ENCODE data around the gene ELOB. TPM values are rescaled to one million over a fixed set of nuclear protein-coding genes. Genes with fewer than 3 reads are reported as not detected.

Gene ELOB
- total RNA-seq, 1 donor from 2014 or later = 117 TPM

GRCh38 chr16:2811703-2812471 lies 34.8 kb upstream of the ELOB start:
- DNase-seq (ENCODE audit: low spot score) (no peak), ATAC-seq (no peak)

- no peak for DNase-seq (ENCODE audit: low spot score)
Measured at GRCh38 chr16:2810651-2811050, 33.6 kb upstream of the ELOB start.

GRCh38 chr16:2809149-2809760 lies 32.2 kb upstream of the ELOB start:
- DNase-seq (ENCODE audit: low spot score) (no peak), ATAC-seq (no peak)

More at GRCh38 chr16:2810651-2811050, 33.6 kb upstream of the ELOB start:
- ATAC-seq = no peak

- DNase-seq (ENCODE audit: low spot score) (no peak), ATAC-seq (no peak)
Measured at GRCh38 chr16:2808181-2808580, 31.1 kb upstream of the ELOB start.

GRCh38 chr16:2806286-2806685 lies 29.2 kb upstream of the ELOB start:
- DNase-seq (ENCODE audit: low spot score) (no peak), ATAC-seq (no peak)

- ATAC-seq (no peak), DNase-seq (ENCODE audit: low spot score) (no peak)
Measured at GRCh38 chr16:2804728-2805127, 27.6 kb upstream of the ELOB start.

GRCh38 chr16:2803545-2804195 lies 26.6 kb upstream of the ELOB start:
- DNase-seq (ENCODE audit: low spot score) = no peak

GRCh38 chr16:2799859-2800226 lies 22.8 kb upstream of the ELOB start:
- ATAC-seq = no peak
- DNase-seq (ENCODE audit: low spot score) = no peak

More at GRCh38 chr16:2803545-2804195, 26.6 kb upstream of the ELOB start:
- no peak for ATAC-seq

GRCh38 chr16:2799205-2799858 lies 22.3 kb upstream of the ELOB start:
- no peak for ATAC-seq

GRCh38 chr16:2798723-2799204 lies 21.7 kb upstream of the ELOB start:
- ATAC-seq (no peak), DNase-seq (ENCODE audit: low spot score) (no peak)

More at GRCh38 chr16:2799205-2799858, 22.3 kb upstream of the ELOB start:
- no peak for DNase-seq (ENCODE audit: low spot score)

GRCh38 chr16:2795395-2796143 lies 18.5 kb upstream of the ELOB start:
- ATAC-seq (no peak), DNase-seq (ENCODE audit: low spot score) (no peak)

GRCh38 chr16:2792940-2793339 lies 15.9 kb upstream of the ELOB start:
- DNase-seq (ENCODE audit: low spot score) (no peak), ATAC-seq (no peak)

- no peak for DNase-seq (ENCODE audit: low spot score)
- no peak for ATAC-seq
Measured at GRCh38 chr16:2791174-2791573, 14.1 kb upstream of the ELOB start.

- DNase-seq (ENCODE audit: low spot score) (no peak), ATAC-seq (no peak)
Measured at GRCh38 chr16:2790631-2791030, 13.6 kb upstream of the ELOB start.

GRCh38 chr16:2787961-2788360 lies 10.9 kb upstream of the ELOB start:
- ATAC-seq = no peak
- DNase-seq (ENCODE audit: low spot score) = no peak

GRCh38 chr16:2787406-2787805 lies 10.3 kb upstream of the ELOB start, which contains the start of gene PRSS33:
PRSS33 (minus strand) TSS chr16:2787560; CDS start chr16:2786547, 1,013 bp downstream.
- ATAC-seq = no peak
- DNase-seq (ENCODE audit: low spot score) = no peak

GRCh38 chr16:2786826-2787151 lies 9.7 kb upstream of the ELOB start:
- ATAC-seq (no peak), DNase-seq (ENCODE audit: low spot score) (no peak)

GRCh38 chr16:2786061-2786825 lies 9.2 kb upstream of the ELOB start:
- DNase-seq (ENCODE audit: low spot score) (no peak), ATAC-seq (no peak)

GRCh38 chr16:2785101-2785991 lies 8.3 kb upstream of the ELOB start:
- ATAC-seq = peak; percentile 29
- no peak for DNase-seq (ENCODE audit: low spot score)
